SHP77 (cell line): ENCODE data around the gene DLG2.
"Not testable (repeated sequence)": the region's sequence is repeated elsewhere in the genome, so short reads cannot be mapped to it uniquely, and the experiment has no call there.

ENCODE experiments used
- DNase-seq, 2 experiments: peaks; one replicate each; lab custom pipeline; 2025; lab: John Stamatoyannopoulos, UW

The DLG2 gene

DNA sequence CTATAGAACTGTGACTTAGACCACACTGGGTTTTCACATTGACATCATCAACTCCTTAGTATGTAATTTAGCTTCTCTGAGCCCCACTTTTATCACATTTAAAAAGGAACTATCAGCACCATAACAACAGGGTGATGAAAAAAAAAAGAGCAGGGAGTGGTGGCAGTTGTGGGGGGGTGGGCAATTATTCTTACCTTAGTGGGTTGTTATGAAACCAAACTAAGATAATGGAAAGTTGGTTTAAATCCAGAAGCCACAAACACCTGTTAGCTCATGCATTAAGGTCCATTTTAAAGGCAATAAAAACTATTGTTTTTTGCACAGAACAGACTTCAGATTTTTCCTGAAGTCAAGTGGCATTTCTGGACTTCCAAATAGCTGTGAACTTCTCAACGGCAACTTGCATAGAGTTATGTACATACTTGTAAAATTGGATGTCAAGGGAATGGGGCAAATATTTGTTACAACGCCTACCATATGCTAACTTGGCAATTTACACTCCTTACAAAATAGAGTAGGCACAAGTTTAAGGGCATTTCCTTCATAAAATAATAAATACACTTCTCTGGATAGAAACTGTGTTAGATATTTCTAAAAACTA is 793.6 kb downstream of the DLG2 start:
- no peak for DNase-seq

DNA sequence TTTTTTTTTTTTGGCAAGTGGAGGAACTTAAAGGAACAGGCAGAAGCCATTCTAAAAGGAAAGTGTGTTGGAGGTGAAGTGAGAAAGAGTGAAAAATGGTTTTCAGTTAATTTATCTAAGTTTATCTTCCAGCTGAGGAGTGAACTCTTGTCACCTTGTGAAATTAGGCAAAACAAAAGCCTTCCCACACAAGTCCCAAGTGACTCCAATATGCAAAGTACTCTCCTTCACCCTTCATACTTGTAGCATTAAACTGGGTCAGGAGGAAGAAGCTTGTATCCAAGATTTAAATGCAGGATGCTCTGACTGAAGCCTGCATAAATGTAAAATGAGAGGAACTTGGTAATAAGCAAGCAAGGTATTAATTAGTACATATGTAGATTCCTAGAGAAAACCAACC is 796.8 kb downstream of the DLG2 start:
- DNase-seq: no peak

DNA sequence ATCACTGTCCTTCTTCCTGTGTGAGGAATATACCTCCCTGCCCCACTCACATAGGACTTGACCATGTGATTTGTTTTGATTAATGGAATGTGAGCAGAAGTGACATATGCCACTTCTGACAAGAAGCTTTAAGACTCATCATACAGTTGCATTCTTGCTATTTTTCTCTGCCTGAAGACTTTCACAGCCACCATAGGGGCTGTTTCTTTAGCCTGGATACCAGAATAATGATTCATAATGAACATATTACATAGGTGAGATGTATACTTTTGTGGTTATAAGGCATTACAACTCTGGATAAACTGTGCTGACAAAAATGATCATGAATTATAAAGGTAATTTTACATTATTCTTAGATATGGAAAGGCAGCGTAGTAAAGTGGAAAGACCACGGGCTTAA is 798.0 kb downstream of the DLG2 start:
- no peak for DNase-seq

- DNase-seq: no peak
Observed at GRCh38 chr11:84828616-84829015, 798.5 kb downstream of the DLG2 start.

DNA sequence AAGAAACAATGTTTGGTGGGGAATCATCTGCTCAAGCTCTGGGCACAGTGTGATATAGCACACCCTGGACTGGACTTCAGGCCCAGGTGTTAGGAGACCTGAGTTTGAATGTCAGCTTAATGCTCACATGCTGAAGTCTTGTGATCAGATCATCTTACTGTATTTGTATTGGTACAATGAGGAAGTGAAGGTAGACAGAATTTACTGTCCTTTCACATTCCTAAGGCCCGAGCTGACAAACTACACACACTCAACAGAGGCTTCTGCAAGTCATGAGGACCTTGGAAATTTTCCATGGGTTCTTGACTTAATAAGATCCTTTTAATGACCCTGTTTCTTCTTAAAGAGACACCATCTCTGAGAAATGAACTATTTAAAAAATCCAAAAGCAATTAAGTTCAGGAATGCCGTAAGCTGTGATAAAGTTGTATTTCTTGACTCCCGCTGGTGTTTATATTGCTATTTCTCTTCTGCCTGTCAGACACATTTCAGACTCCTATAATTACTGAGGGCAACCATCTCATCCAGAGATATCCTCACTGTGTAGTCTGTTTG is 802.0 kb downstream of the DLG2 start:
- no peak for DNase-seq

DNA sequence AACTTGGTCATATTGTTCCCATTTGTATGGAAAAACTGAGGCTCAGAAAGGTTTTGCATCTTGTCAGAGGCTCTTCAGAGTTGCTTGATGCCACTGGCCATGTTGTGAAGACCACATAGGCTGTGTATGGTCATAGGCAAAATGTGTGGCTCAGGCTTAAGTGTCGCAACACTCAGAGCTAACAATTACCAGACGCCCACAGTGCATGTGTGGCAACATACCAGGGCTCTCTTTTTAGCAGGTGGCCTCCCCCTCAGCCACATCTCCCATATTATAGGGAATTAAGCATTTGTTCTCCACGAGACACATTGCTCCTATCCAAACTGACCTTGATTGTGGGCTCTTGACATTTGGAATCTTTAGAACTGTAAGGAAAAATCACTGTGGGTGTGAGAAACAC is 802.5 kb downstream of the DLG2 start:
- no peak for DNase-seq

- DNase-seq: no peak
Observed at GRCh38 chr11:84819537-84819936, 807.6 kb downstream of the DLG2 start.

GRCh38 chr11:84819128-84819527 is 808.0 kb downstream of the DLG2 start:
- DNase-seq: peak; percentile 19 to 21

DNA sequence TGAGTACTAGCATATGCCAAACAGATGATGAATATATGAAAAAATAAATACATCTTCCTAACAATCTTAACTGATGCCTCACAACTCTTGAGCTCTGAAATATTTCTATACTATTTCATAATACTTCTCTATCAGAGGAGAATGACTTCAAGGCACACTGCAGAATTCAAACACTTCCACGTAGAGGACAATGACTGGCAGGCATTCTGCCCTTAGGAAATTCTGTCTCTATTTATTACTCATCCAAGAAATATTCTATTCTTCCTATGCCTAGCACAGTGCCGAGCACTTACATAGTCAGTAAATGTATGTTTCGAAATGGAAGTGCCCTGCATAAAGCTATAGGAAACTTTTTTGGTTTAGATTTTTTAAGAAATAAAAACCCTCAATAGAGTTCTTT is 809.1 kb downstream of the DLG2 start:
- DNase-seq: no peak

DNA sequence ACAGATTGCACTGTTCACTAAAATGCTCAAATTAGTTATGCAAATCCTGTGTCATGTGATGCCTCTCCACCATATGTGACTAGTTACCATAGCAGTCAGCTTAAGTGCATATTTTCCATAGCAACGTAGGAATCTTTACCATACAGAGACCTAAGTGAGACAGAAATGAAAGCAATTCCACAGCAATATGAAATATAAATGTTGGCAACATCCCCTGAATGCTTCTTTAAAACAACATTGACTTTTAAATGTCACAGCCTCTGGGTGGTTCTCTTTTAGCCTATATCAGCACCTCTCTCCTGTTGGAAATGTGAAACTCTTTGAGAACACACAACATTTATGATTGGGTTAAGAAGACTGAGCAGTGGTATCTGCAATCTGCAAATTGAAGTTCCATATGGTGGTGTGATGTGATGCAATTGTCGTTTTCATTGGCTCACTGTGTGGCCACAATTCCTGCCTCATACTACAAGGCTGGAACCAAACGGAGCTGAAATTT is 814.6 kb downstream of the DLG2 start:
- no peak for DNase-seq

- DNase-seq: no peak
Observed at GRCh38 chr11:84806354-84806753, 820.8 kb downstream of the DLG2 start.

DNA sequence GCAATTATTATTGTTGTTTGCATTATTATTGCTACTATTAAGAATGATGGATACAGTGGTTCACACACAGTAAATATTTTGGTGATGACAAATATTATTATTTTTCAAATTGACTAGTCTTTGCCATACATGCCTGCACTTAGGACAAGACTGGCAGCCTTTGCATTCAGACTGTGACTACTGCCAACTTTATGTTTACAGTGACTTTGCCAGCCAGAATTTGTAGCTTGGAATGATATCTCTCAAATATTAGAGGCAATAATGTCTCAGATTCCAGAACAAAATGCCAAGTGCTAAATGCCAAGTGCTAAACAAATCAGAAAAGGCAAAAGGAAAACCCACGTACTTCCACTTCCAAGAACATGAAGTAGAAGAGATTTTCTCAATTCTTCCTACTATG is 823.1 kb downstream of the DLG2 start:
- no peak for DNase-seq

DNA sequence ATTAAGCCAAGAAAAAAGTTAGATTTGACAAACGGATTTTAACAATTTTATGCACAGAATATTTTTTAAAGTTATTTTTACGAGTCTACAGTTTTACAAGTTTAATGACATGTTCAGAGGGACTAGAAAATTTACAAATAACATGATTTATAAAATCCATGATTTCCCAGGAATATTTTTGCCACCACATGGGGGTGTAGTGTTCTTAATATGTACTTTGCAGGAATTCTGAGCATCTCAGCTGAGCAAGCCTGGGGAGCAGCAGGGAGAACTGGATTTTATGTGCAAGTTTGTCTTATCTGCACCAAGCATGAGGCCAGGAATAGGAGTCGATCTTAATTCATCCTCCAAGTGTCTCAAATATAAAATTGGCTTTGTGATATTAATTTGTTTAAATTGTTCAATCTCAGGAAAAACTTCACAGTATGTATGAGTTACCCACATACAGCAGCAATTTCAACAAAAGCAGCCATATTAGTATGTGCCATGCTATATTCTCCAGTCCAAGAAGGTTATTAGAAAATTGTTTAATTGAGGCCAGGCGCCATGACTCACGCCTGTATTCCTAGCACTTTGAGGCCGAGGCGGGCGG is 826.3 kb downstream of the DLG2 start:
- peak; percentile 21 to 34 for DNase-seq

- no peak for DNase-seq
Observed at GRCh38 chr11:84799112-84799511, 828.0 kb downstream of the DLG2 start.

DNA sequence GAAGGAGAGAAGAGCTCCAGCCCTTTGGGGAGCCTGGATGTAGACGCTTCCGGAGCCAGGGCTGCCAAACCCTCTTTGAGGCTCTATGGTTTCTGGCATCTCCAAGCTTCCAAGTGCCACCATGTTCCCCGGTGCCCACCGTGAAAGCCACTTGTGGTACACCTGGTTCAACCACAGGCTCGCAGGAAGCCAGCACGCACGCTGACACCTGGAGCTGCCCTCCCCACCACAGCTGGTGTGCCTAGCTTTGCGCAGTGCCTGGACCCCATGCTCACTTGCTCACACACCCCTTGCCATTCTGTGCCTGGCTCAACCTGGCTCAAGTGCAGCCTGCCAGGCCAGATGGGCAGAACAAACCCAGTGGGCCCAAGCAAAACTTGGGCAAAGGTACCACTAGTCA is 831.4 kb downstream of the DLG2 start:
- DNase-seq: no peak

DNA sequence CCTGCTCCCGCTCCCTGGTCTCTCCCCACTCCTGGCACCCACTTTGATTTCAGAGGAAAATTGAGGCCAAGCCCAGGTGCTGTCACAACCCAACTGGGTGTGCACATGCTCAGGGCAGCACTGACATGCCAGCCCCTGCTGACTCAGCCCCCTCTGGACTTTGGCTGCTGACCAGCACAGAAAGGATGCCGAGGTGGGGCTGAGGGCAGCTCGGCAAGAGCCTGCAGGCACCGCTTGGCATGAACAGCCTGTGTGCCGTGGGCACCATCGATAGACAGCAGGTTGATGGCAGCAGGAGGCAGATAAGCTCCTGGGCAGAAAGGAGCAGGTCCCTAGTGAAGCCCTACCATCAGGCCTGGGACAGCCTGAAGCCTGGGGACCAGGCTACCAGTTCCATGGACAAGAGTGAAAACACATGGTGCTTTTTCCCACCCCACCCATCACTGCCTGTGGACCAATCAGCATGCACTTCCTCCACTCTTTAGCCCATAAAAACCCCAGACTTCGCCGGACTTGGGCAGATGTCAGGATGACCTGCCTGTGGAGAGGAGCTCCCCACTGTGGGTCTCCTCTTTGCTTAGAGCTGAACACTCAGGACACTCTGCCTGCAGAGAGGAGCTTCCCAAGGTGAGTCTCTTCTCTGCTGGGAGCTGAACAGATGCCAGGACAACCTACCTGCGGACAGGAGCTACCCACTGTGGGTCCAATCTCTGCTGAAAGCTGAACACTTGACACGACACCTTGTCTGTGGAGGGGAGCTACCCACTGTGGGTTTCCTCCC is 832.3 kb downstream of the DLG2 start:
- DNase-seq: no peak

DNA sequence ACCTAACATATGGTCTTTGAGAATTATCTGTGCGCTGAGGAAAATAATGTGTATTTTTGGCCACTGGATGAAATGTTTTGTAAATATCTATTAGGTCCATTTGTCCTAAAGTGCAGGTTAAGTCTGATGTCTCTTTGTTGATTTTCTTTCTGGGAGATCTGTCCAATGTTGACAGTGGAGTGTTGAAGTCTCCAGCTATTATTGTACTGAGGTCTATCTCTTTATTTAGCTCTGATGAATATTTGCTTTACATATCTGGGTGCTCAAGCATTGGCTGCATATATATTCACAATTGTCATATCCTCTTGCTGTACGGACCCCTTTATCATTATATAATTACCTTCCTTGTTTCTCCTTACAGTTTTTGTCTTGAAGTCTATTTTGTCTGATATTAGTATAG is 833.8 kb downstream of the DLG2 start:
- DNase-seq: no peak

DNA sequence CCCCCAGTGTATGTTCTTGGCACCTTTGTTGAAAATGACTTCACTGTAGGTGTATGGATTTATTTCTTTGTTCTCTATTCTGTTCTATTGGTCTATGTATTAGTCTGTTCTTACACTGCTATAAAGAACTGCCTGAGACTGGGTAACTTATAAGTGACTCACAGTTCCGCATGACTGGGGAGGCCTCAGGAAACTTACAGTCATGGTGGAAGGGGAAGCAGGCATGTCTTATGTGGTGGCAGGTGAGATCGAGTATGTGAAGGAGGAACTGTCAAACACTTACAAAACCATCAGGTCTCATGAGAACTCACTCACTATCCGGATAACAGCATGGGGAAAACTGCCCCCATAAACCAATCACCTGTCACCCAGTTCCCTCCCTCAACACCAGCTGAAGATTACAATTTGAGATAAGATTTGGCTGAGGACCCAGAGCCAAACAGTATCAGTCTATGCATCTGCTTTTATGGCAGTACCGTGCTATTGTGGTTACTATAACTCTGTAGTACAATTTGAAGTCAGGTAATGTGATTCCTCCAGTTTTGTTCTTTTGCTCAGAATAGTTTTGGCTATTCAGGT is 836.2 kb downstream of the DLG2 start:
- no peak for DNase-seq

GRCh38 chr11:84788220-84788619 is 838.9 kb downstream of the DLG2 start:
- DNase-seq: no peak

DNA sequence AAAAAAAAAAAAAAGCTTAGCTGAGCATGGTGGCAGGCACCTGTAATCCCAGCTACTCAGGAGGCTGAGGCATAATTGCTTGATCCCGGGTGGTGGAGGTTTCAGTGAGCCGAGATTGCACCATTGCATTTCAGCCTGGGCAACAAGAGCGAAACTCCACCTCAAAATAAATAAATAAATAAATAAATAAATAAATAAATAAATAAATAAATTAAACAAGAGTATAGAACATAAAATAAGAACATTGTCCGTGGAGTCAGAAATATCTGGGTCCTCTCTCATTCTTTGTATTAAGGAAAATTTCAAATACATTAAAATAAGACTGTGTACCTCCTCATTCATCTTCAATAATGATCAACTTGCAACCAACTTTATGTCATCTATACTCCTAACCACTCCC is 843.0 kb downstream of the DLG2 start:
- not testable (repeated sequence) for DNase-seq

DNA sequence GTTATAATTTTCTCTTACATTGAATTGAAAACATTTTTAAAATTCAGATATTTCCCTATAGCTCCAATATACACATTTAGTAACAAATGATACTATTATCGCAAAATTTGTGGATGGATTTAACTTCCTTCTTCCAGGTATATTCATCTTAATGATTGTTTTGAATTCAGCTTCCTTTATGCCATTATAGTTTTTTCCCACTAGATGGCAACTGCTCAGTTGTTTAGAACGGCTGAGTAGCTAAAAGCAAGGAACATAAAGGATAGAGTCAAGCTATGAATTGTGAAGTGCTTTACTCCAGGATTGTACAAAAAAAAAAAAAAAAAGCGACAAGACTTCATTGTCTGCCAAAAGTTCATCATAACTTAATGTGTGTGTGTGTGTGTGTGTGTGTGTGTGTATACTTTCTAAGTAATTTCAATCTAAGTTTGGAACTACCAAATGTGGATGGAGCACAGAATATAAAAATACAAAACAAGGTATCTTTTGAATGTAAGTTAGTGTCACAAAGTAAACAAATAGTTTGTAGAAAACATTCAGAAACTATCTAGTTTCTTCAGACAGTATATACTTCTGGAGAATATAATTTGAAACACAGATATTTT is 846.4 kb downstream of the DLG2 start:
- DNase-seq: peak; percentile 48 to 54

DNA sequence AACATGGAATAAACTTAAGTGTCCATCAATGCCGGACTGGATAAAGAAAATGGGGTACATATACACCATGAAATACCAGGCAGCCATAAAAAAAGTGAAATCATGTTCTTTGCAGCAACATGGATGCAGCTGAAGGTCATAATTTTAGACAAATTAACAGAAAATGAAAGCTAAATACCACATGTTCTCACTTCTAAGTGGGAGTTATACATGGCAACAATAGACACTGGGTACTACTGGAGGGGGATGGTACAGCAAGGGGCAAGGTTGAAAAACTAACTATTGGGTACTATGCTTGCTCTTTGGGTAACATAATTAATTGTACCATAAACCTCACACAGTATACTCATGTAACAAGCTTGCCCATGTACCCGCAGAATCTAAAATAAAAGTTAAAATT is 851.6 kb downstream of the DLG2 start:
- no peak for DNase-seq
